Ishikawa (cell line): Measurements from ENCODE around the gene RNPEP.

ENCODE experiments used
- CEBPB ChIP-seq: IDR thresholded peaks from 2 replicates; pipeline ENCODE4 v1.6.1; 2012
- EGR1 ChIP-seq: IDR thresholded peaks from 2 replicates; pipeline ENCODE4 v1.6.1; 2012
- EP300 ChIP-seq: IDR thresholded peaks from 2 replicates; pipeline ENCODE4 v1.6.1; 2012; ENCODE audit warnings: borderline replicate concordance
- FOXM1 ChIP-seq: IDR thresholded peaks from 2 replicates; pipeline ENCODE4 v1.6.1; 2012; ENCODE audit warnings: low read depth, borderline replicate concordance
- NFIC ChIP-seq: IDR thresholded peaks from 2 replicates; pipeline ENCODE4 v1.6.1; 2012
- RAD21 ChIP-seq: IDR thresholded peaks from 2 replicates; pipeline ENCODE4 v1.6.1; 2012; ENCODE audit warnings: low read depth
- TAF1 ChIP-seq: IDR thresholded peaks from 2 replicates; pipeline ENCODE4 v1.6.1; 2012; ENCODE audit warnings: low read depth, mild to moderate bottlenecking
- TCF12 ChIP-seq: IDR thresholded peaks from 2 replicates; pipeline ENCODE4 v1.6.1; 2012; ENCODE audit warnings: low read depth
- TEAD4 ChIP-seq: IDR thresholded peaks from 2 replicates; pipeline ENCODE4 v1.6.1; 2012
- YY1 ChIP-seq: IDR thresholded peaks from 2 replicates; pipeline ENCODE4 v1.6.1; 2012; ENCODE audit warnings: low read depth
- ZBTB7A ChIP-seq: IDR thresholded peaks from 2 replicates; pipeline ENCODE4 v1.6.1; 2012; ENCODE audit warnings: low read depth
- TF ChIP-seq, protein P1 (sequence below): IDR thresholded peaks from 2 replicates; pipeline ENCODE4 v1.6.1; 2012; ENCODE audit warnings: low read depth, mild to moderate bottlenecking
- TF ChIP-seq, protein P2 (sequence below): IDR thresholded peaks from 2 replicates; pipeline ENCODE4 v1.6.1; 2012
- TF ChIP-seq, protein P3 (sequence below): IDR thresholded peaks from 2 replicates; pipeline ENCODE4 v1.6.1; 2012

DNA sequence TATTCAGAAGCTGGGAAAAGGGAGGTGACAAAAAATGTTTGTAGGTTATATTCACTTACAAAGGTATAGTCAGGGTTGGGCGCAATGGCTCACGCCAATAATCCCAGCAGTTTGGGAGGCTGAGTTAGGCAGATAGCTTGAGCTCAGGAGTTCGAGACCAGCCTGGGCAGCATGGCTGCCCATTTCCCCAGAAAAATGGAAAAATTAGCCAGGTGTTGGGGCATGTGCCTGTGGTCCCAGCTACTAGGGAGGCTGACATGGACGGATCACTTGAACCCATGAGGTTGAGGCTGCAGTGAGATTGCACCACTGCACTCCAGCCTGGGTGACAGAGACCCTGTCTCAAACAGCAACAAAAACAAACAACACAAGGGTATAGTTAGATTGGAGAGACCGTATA lies 24.1 kb upstream of the RNPEP start:
- no peak for TF ChIP-seq RAD21
- TF ChIP-seq, protein P1, sequence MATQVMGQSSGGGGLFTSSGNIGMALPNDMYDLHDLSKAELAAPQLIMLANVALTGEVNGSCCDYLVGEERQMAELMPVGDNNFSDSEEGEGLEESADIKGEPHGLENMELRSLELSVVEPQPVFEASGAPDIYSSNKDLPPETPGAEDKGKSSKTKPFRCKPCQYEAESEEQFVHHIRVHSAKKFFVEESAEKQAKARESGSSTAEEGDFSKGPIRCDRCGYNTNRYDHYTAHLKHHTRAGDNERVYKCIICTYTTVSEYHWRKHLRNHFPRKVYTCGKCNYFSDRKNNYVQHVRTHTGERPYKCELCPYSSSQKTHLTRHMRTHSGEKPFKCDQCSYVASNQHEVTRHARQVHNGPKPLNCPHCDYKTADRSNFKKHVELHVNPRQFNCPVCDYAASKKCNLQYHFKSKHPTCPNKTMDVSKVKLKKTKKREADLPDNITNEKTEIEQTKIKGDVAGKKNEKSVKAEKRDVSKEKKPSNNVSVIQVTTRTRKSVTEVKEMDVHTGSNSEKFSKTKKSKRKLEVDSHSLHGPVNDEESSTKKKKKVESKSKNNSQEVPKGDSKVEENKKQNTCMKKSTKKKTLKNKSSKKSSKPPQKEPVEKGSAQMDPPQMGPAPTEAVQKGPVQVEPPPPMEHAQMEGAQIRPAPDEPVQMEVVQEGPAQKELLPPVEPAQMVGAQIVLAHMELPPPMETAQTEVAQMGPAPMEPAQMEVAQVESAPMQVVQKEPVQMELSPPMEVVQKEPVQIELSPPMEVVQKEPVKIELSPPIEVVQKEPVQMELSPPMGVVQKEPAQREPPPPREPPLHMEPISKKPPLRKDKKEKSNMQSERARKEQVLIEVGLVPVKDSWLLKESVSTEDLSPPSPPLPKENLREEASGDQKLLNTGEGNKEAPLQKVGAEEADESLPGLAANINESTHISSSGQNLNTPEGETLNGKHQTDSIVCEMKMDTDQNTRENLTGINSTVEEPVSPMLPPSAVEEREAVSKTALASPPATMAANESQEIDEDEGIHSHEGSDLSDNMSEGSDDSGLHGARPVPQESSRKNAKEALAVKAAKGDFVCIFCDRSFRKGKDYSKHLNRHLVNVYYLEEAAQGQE: no peak
- TF ChIP-seq TEAD4: no peak
- TF ChIP-seq, protein P2, sequence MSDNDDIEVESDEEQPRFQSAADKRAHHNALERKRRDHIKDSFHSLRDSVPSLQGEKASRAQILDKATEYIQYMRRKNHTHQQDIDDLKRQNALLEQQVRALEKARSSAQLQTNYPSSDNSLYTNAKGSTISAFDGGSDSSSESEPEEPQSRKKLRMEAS: no peak
- TF ChIP-seq EGR1: no peak
- no peak for TF ChIP-seq NFIC
- TF ChIP-seq CEBPB: no peak
- no peak for TF ChIP-seq YY1
- no peak for TF ChIP-seq FOXM1
- no peak for TF ChIP-seq TAF1
- TF ChIP-seq EP300: no peak
- no peak for TF ChIP-seq ZBTB7A
- TF ChIP-seq TCF12: no peak
- TF ChIP-seq, protein P3, sequence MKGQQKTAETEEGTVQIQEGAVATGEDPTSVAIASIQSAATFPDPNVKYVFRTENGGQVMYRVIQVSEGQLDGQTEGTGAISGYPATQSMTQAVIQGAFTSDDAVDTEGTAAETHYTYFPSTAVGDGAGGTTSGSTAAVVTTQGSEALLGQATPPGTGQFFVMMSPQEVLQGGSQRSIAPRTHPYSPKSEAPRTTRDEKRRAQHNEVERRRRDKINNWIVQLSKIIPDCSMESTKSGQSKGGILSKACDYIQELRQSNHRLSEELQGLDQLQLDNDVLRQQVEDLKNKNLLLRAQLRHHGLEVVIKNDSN: no peak
